ENCODE measurements around the gene ARL2BP.

DNA sequence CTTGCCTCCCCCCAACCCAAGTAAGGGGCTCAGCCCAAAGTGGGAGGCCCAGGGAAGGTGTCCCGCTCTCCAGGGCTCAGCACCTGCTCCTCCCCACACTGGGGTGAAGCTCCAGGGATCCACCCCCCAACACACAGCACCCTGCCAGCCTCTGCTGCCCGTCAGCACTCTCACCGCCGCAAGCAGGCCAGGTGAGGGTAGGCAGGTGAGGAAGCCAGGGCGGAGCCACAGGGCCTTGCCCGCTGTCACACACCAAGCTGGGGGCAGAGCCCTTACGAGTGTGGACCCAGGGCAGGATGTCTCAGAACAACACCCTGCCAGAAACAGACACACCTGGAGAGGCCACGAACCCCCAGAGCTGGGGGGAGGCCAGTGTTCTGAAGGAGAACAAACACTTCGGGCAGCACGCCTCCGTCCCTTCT is 19.9 kb downstream of the ARL2BP start:
- TF ChIP-seq REST (IDR thresholded peaks at IDR 0.05; ENCODE audit: insufficient read depth in 1 of 2, low read depth in 2 of 2, low read length in 2 of 2) (no peak), TAF1 (IDR thresholded peaks at IDR 0.05; ENCODE audit: borderline replicate concordance, insufficient read depth, low read length) (no peak), SIN3A (IDR thresholded peaks at IDR 0.05; ENCODE audit: borderline replicate concordance, insufficient read depth, low read length) (no peak), POLR2AphosphoS5 (IDR thresholded peaks at IDR 0.05; ENCODE audit: low read depth, low read length) (no peak), FOXP2 (optimal IDR thresholded peaks at IDR 0.05; ENCODE audit: borderline replicate concordance, extremely low read depth, extremely low read length, insufficient read depth) (no peak)

Data from PFSK-1 (cell line).